Measurements from ENCODE around the gene RPL26.

Gene RPL26

GRCh38 chr17:8383143-8383822 is at the start of gene RPL26:
Gene RPL26, minus strand, starts transcription at chr17:8383193. Its CDS starts 883 bp downstream, at chr17:8382310.
- DNase-seq (ENCODE audit: low spot score), result peak; percentile 96

GRCh38 chr17:8430966-8431365 is 48.0 kb upstream of the RPL26 start:
- DNase-seq (ENCODE audit: low spot score), result peak; percentile 59

- DNase-seq (ENCODE audit: low spot score), result no peak
These were observed 43.8 kb upstream of the RPL26 start for GRCh38 chr17:8426802-8427201.

- DNase-seq (ENCODE audit: low spot score), result no peak
These were observed 43.2 kb upstream of the RPL26 start for GRCh38 chr17:8426094-8426720.

GRCh38 chr17:8421571-8421970 is 38.6 kb upstream of the RPL26 start:
- DNase-seq (ENCODE audit: low spot score), result no peak

GRCh38 chr17:8420041-8420934 is 37.3 kb upstream of the RPL26 start:
- peak; percentile 35 for DNase-seq (ENCODE audit: low spot score)

- no peak for DNase-seq (ENCODE audit: low spot score)
These were observed 36.3 kb upstream of the RPL26 start for GRCh38 chr17:8419305-8419704.

- no peak for DNase-seq (ENCODE audit: low spot score)
These were observed 35.5 kb upstream of the RPL26 start for GRCh38 chr17:8418471-8418870.

- DNase-seq (ENCODE audit: low spot score), result no peak
These were observed 34.8 kb upstream of the RPL26 start for GRCh38 chr17:8417806-8418205.

GRCh38 chr17:8413938-8414337 is 30.9 kb upstream of the RPL26 start:
- DNase-seq (ENCODE audit: low spot score), result no peak

- DNase-seq (ENCODE audit: low spot score), result no peak
These were observed 30.3 kb upstream of the RPL26 start for GRCh38 chr17:8413328-8413727.

- DNase-seq (ENCODE audit: low spot score), result no peak
These were observed 29.1 kb upstream of the RPL26 start for GRCh38 chr17:8412089-8412488.

GRCh38 chr17:8410883-8411238 is 27.9 kb upstream of the RPL26 start:
- DNase-seq (ENCODE audit: low spot score), result no peak

- DNase-seq (ENCODE audit: low spot score), result peak; percentile 85
These were observed 27.2 kb upstream of the RPL26 start for GRCh38 chr17:8409966-8410882.

- DNase-seq (ENCODE audit: low spot score), result no peak
These were observed 25.4 kb upstream of the RPL26 start for GRCh38 chr17:8408371-8408770.

- DNase-seq (ENCODE audit: low spot score), result no peak
These were observed 23.2 kb upstream of the RPL26 start for GRCh38 chr17:8406174-8406573.

- DNase-seq (ENCODE audit: low spot score), result no peak
These were observed 22.6 kb upstream of the RPL26 start for GRCh38 chr17:8405499-8406016.

GRCh38 chr17:8402921-8403536 is 20.0 kb upstream of the RPL26 start:
- DNase-seq (ENCODE audit: low spot score), result no peak

- no peak for DNase-seq (ENCODE audit: low spot score)
These were observed 18.1 kb upstream of the RPL26 start for GRCh38 chr17:8401107-8401506.

- no peak for DNase-seq (ENCODE audit: low spot score)
These were observed 16.0 kb upstream of the RPL26 start for GRCh38 chr17:8398980-8399379.

GRCh38 chr17:8397636-8398035 is 14.6 kb upstream of the RPL26 start, which contains the start of gene RNF222:
Gene RNF222, minus strand, starts transcription at chr17:8397827. Its CDS starts 4,366 bp downstream, at chr17:8393461.
- no peak for DNase-seq (ENCODE audit: low spot score)
